IPS-18a (cell line): Measurements from ENCODE around the gene SHB.
"Not testable (repeated sequence)": the region's sequence is repeated elsewhere in the genome, so short reads cannot be mapped to it uniquely, and the experiment has no call there.

Experiments used
- H3K27ac ChIP-seq: one replicate; pipeline ENCODE4 v1.5.1; 2013; ENCODE audit warnings: low read length
- H3K27me3 ChIP-seq: one replicate; pipeline ENCODE4 v1.6.1; 2013; ENCODE audit warnings: mild to moderate bottlenecking, low read length; ENCODE audit not compliant: control insufficient read depth, insufficient read depth
- H3K36me3 ChIP-seq: one replicate; pipeline ENCODE4 v1.6.1; 2013; ENCODE audit warnings: low read depth, low read length; ENCODE audit not compliant: control insufficient read depth
- H3K4me1 ChIP-seq: one replicate; pipeline ENCODE4 v1.6.1; 2013; ENCODE audit warnings: low read depth, low read length; ENCODE audit not compliant: control insufficient read depth
- H3K4me3 ChIP-seq: one replicate; pipeline ENCODE4 v1.5.1; 2013; ENCODE audit warnings: low read length
- H3K9ac ChIP-seq: one replicate; pipeline ENCODE4 v1.6.1; 2013; ENCODE audit warnings: mild to moderate bottlenecking, low read length, moderate library complexity
- H3K9me3 ChIP-seq: one replicate; pipeline ENCODE4 v1.6.1; 2013; ENCODE audit warnings: low read depth, low read length; ENCODE audit not compliant: control insufficient read depth

SHB gene

DNA sequence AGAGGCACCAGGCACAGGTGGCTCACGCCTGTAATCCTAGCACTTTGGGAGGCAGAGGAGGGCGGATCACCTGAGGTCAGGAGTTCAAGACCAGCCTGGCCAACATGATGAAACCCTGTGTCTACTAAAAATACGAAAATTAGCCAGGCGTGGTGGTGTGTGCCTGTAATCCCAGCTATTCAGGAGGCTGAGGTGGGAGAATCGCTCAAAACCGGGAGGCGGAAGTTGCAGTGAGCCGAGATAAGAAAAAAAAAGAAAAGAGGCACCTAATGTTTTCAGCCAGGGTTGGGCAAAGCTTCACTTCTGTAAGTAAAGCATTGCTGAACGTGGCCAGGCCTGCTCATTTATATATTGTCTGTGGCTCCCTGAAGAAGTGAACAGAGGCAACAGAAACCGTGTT lies 23.1 kb downstream of the SHB start:
- not testable (repeated sequence) for H3K9ac ChIP-seq, H3K36me3 ChIP-seq, H3K27ac ChIP-seq, H3K9me3 ChIP-seq, H3K4me3 ChIP-seq, H3K27me3 ChIP-seq
- peaks cover 48% of the 10 kb centered on the region for H3K4me1 ChIP-seq

DNA sequence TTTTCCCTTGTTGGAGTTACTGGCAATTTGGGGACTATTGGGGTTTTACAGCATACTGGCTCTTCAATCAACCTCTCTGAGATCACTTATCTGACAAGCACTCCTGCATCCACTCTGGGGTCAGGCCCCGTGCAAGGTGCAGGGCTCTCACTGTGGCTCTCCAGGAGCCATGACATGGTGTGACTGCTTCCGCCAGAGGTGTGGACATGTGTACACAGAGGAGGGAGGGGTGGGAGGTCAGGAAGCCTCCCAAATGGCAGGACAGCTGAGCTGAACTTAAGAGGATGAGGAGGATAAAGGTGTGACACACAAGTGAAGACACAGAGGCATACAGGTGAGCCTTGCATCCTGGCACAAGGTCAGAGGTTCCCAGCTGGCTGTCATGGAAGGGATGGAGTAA lies 24.3 kb downstream of the SHB start:
- Histone ChIP-seq H3K9ac (no peak overlapping the region), H3K4me3 (no peak overlapping the region), H3K9me3 (no peaks in the 10 kb centered on the region), H3K27me3 (no peaks in the 10 kb centered on the region), H3K27ac (no peak overlapping the region), H3K4me1 (peaks cover 39% of the 10 kb centered on the region), H3K36me3 (no peaks in the 10 kb centered on the region)

DNA sequence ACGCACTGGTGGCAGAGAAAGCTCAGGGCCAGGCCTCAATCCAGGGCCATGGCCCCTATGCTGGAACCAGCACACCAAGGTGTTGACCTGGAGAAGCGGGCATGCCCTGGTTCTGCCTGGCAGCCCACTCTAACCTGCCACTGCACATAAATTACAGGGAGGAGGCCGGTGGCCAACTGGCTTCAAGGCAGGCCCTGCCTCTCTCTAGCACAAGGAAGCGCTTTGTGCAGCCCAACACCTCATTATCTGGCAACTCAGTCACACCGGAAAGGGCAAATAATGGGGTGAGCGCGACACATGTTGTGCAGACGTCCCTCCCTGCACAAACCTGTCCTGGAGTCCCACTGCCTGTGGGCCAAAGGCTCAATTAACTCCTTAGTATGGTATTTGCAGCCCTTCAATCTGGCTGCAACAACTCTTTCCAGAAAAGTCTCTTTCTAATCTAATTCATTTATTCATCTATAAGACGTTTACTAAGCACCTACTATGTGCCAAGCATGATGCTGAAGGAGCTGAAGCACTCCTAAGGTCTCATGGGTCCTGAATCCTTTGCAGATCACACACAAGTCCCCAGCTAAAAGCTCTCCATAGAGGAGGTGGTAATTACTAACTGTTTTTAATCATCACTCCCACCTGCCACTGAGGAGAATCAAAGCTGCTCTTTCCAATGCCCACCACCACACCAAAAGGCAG lies 24.9 kb downstream of the SHB start:
- H3K4me1 ChIP-seq, result peaks cover 44% of the 10 kb centered on the region
- no peak overlapping the region for H3K9ac ChIP-seq
- no peaks in the 10 kb centered on the region for H3K27me3 ChIP-seq
- no peak overlapping the region for H3K4me3 ChIP-seq
- H3K27ac ChIP-seq, result no peak overlapping the region
- no peaks in the 10 kb centered on the region for H3K36me3 ChIP-seq
- H3K9me3 ChIP-seq, result no peaks in the 10 kb centered on the region

DNA sequence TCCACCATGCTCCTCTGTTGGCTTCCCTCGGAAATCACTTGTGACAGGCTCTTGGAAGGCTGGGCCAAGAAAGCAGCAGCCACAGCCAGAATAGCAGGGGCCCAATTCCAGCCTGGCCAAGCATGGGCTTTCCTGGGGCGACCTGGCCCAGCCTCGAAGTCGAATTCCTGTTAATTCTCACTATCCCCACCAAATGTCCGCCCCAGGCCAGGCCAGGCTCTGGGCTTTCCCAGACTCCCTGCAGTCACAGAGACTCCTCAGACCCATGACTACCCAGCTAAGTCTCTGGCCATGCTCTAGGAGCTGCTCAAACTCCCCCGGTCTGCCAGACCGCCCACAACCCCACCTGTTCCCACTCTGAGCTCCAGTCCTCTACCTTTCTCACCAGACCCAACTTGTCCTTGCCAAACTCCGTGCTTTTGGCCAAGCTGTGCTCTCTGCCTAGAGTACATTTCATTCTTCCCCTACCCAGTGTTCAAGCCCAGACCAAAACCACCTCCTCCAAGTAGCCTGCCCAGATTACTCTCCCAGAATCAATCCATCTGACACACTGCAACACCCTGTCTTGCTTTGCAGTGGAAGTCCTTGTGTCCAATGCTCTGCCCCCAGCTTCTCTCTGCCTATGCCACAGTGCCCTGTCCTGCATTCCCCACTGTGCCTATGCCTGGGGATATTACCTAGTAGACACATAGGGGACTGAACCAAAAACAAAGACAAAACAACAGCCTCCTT lies 26.2 kb downstream of the SHB start:
- H3K9me3 ChIP-seq, result no peaks in the 10 kb centered on the region
- H3K27me3 ChIP-seq, result no peaks in the 10 kb centered on the region
- no peak overlapping the region for H3K27ac ChIP-seq
- H3K4me3 ChIP-seq, result no peak overlapping the region
- H3K4me1 ChIP-seq, result peaks cover 43% of the 10 kb centered on the region
- H3K9ac ChIP-seq, result no peak overlapping the region
- no peaks in the 10 kb centered on the region for H3K36me3 ChIP-seq

DNA sequence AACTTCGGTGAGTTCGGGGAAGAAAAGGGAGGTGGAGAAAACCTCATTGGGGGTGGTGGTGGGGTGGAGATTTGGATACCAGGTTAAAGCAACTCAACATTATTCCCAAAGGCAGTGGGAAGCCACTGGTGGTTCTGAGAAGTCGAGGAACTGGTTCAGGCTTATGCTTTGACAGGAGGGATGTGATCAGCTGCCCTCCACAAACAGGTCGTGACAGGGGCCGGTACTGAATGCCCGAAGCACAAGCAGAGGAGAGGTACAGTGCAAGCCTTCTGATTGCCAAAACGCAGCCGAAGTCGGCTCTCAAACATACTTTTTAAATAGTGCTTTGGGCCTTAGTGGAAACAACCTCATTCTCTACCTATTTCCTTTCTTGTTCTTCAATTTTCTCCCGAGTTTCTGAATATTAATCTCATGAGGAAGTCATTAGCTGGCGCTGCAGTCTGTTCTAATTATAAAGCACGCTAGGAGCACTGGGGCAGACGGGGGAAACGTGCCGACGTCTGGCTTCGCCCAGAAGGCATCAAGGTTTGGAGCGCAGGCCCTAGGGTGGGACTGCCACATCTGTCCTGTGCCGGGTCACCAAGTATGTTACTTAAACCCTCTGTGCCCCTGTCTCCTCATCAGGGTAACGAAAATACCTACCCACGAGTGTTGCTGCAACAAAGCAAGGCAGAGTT lies 27.3 kb downstream of the SHB start:
- Histone ChIP-seq H3K9ac (no peak overlapping the region), H3K27me3 (no peaks in the 10 kb centered on the region), H3K36me3 (no peaks in the 10 kb centered on the region), H3K4me1 (peaks cover 38% of the 10 kb centered on the region), H3K4me3 (no peak overlapping the region), H3K27ac (no peak overlapping the region), H3K9me3 (no peaks in the 10 kb centered on the region)

DNA sequence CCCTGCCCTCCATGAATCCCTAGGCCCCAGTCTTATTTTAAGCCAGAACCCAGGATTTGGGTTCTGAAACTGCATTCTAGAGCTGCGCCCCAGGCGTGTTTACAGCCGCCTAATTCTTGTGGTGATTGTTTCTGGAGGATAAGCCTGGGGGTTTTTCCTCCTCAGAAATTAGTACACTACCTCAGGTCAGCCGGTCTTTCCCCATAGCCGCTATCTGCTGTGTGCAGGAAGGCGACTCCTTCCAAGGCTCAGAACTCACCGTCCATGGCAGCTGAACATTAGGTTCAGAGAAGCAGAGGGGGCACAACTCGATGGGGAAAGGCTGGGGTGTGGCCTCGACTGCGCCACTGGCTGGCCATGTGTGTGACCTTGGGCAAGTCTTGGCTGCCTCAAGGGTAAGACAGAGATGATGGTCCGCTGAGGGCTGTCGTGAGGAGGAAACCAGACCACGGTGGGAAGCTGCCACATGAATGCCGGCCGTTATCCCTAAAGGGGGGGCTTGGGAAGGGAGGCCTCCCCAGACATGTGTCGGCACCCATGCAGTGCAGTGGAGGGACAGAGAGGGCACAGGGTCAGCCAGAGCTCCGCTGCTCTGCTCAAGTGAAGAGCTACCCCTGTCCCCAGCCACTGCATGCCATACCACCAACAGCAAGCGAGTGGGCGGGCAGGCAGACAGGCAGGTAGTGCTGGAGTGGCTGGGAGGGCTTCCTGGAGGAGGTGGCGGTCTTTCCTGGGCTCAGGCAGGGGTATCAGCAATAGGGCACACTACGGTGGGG lies 28.9 kb downstream of the SHB start:
- Histone ChIP-seq H3K36me3 (no peaks in the 10 kb centered on the region), H3K9me3 (no peaks in the 10 kb centered on the region), H3K27me3 (no peaks in the 10 kb centered on the region), H3K9ac (no peak overlapping the region), H3K4me1 (peaks cover 29% of the 10 kb centered on the region), H3K4me3 (no peak overlapping the region), H3K27ac (no peak overlapping the region)

DNA sequence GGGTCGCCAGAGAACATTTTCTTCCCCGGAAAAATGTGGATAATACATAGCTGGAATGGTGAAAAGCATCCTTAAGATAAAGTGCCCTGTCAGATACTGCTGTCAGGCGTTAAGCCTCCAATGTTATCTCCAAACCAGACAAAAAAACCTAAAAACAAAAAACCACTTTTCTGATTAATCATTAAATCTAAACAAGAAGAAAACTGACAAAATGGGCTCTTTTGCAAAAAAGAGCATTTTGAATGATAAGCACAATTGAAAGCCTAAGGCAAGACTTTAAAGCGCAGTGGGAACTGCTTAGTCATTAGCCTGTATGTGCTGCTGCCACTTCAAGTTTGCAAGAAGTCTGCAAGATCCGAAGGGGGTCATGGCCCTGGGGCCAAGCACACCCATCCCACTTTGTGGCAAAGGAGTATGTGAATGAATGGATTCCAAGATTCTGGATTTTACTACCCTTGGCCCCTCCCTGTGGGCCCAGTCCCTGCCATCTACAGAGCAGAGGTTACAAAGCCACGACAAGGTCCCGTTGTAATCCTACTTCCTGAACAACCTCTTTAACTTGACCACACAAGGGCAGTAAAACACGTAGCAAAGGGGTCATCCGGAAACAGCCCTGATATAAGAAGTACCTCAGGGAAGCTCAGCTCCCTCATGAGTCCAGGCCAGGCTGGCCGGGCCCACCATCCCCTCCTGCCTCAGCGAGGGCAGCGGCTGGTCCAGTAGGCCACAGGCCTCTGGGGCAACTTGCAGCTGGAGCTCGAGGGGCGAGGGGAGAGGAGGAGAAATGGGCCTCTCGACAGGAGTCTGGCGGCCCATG lies 29.7 kb downstream of the SHB start:
- Histone ChIP-seq H3K36me3 (no peaks in the 10 kb centered on the region), H3K27me3 (no peaks in the 10 kb centered on the region), H3K4me1 (peaks cover 29% of the 10 kb centered on the region), H3K27ac (no peak overlapping the region), H3K9me3 (no peaks in the 10 kb centered on the region), H3K9ac (no peak overlapping the region), H3K4me3 (no peak overlapping the region)

DNA sequence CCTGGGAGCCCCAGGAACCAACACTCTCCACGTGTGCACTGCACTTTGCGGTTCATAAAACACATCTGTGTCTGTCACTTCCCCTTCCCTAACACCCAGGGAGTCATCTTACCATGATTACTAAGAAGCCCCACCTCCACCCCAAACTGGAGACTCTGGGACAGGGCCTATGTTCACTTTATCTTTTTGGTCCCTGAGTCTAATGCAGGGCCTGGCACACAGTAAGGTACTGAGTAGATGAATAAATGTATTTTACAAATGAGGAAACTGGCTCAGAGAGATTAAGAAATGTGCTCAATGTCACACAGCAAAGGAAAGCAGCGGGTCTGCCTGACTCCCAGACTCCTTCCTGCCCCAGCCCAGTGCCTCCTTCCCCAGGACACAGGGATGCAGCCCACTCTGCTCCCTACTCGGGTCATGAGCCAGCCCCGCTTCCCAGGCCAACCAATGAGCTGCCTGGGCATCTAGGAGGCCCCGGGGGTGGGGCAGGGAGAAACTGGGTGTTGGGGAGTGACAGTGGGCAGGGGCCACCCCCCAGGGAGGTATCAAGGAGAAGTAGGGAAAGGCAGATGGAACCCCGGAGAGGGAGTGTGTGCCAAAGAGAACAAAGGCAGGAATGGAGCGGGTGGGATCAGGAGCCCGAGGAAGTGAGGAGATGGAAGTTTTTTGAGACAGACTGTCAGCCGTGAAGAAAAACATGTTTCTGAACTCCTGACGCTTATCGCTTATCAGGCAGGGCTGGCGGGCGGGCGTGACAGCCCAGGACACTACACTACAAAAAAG lies 30.5 kb downstream of the SHB start:
- peaks cover 29% of the 10 kb centered on the region for H3K4me1 ChIP-seq

DNA sequence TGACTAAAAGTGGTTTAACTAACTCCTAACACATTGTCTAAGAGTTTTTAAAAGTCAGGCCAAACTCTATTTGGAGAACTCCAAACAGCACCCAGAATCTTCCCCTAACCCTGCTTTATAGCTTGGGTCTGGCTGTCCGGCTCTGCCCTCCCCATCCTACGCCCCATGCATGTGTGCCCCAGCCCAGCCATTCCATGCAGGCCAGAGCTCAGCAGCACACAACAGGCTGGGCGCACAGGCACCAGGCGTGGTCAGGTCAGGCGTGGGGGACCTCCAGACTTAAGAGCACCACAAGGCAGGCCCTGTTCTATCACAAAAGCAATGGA lies 31.1 kb downstream of the SHB start:
- Histone ChIP-seq H3K27me3 (no peaks in the 10 kb centered on the region), H3K4me3 (no peak overlapping the region), H3K9ac (no peak overlapping the region), H3K36me3 (no peaks in the 10 kb centered on the region), H3K9me3 (no peaks in the 10 kb centered on the region), H3K27ac (no peak overlapping the region), H3K4me1 (peaks cover 27% of the 10 kb centered on the region)

More for the DNA sequence above, 30.5 kb downstream of the SHB start:
- H3K4me3 ChIP-seq, result no peak overlapping the region
- no peak overlapping the region for H3K9ac ChIP-seq
- no peaks in the 10 kb centered on the region for H3K27me3 ChIP-seq
- no peaks in the 10 kb centered on the region for H3K9me3 ChIP-seq
- no peaks in the 10 kb centered on the region for H3K36me3 ChIP-seq
- H3K27ac ChIP-seq, result no peak overlapping the region

DNA sequence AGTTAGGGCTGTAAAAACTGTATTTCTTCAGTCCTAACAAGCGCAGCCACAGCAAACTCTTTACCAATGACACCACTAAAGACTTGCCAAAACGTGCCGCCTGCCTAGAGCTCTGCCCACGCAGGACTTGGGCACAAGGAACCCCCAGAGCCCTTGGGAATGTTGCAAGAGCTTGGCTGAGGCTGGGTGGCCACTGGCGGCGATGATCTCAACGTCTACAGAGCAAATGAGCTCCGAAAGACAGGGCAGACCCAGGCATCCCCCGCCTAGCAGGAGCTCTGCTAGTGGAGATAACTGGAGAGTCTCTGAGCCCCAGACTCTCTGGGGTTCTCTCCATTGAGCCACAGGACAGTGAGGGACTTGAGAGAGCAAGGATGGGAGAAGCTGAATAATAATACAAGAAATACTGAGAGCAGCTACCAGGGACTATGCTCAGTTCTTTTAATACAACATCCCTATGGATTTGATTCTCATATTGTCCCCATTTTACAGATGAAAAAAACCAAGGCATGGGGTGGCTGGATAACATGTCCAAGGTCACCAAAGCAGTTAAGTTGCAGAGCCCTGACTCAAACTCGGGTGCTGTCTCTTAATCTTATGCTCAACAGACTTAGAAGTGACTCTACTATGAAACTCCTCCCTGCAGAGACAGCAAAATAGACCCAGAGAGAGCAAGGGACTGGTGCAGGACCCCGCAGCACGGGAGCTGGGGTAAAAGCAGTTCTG lies 32.5 kb downstream of the SHB start:
- Histone ChIP-seq H3K27ac (no peak overlapping the region), H3K4me3 (no peak overlapping the region), H3K27me3 (no peaks in the 10 kb centered on the region), H3K4me1 (peaks cover 19% of the 10 kb centered on the region), H3K9me3 (no peaks in the 10 kb centered on the region), H3K36me3 (no peaks in the 10 kb centered on the region), H3K9ac (no peak overlapping the region)
